Smooth muscle cell (in vitro differentiated cells): ENCODE results near the gene BMPR2. TPM values are rescaled to one million over a fixed set of nuclear protein-coding genes. Genes with fewer than 3 reads are reported as not detected.

Source experiments
- DNase-seq: peaks from one replicate; lab custom pipeline; 2025; ENCODE audit not compliant: unreplicated experiment; lab: John Stamatoyannopoulos, UW
- H2AFZ ChIP-seq: fragments of 200-600 bp; sonication (generic); 2 replicates; pipeline ENCODE4 v1.6.0; 2016; ENCODE audit warnings: antibody characterized with exemption, low read depth, mild to moderate bottlenecking
- H3F3A ChIP-seq: fragments of 200-600 bp; sonication (generic); 2 replicates; pipeline ENCODE4 v1.6.0; 2017; ENCODE audit warnings: antibody characterized with exemption, low read depth
- H3K27ac ChIP-seq: fragments of 200-600 bp; sonication (generic); 2 replicates; pipeline ENCODE4 v1.5.1; 2016; ENCODE audit warnings: low read depth, mild to moderate bottlenecking
- H3K27me3 ChIP-seq: fragments of 200-600 bp; sonication (generic); 2 replicates; pipeline ENCODE4 v1.6.1; 2016; ENCODE audit warnings: low read depth, mild to moderate bottlenecking
- H3K36me3 ChIP-seq: fragments of 200-600 bp; sonication (generic); 2 replicates; pipeline ENCODE4 v1.5.1; 2016; ENCODE audit warnings: low read depth
- H3K4me1 ChIP-seq: fragments of 200-600 bp; sonication (generic); 2 replicates; pipeline ENCODE4 v1.5.1; 2016; ENCODE audit warnings: low read depth
- H3K4me2 ChIP-seq: fragments of 200-600 bp; sonication (generic); 2 replicates; pipeline ENCODE4 v1.6.0; 2016; ENCODE audit warnings: mild to moderate bottlenecking
- H3K4me3 ChIP-seq: fragments of 200-600 bp; sonication (generic); 2 replicates; pipeline ENCODE4 v1.5.1; 2016; ENCODE audit warnings: mild to moderate bottlenecking
- H3K79me2 ChIP-seq: fragments of 200-600 bp; sonication (generic); 2 replicates; pipeline ENCODE4 v1.6.0; 2016; ENCODE audit warnings: low read depth, mild to moderate bottlenecking
- H3K9ac ChIP-seq: fragments of 200-600 bp; sonication (generic); 2 replicates; pipeline ENCODE4 v1.6.0; 2016; ENCODE audit warnings: low read depth
- H3K9me3 ChIP-seq: fragments of 200-600 bp; sonication (generic); replicated peaks from 2 replicates; pipeline ENCODE4 v1.5.1; 2016; ENCODE audit warnings: low read depth
- H4K20me1 ChIP-seq: fragments of 200-600 bp; sonication (generic); 2 replicates; pipeline ENCODE4 v1.6.0; 2016; ENCODE audit warnings: low read depth
- WGBS: methylation state at CpG from one replicate; pipeline ENCODE4 v1.1.7; 2016; ENCODE audit warnings: low lambda C conversion rate; 5-methylcytosine and 5-hydroxymethylcytosine counted together
- polyA plus RNA-seq: library from polyadenylated mRNA; unstranded; fragments of >200 nt; fragmentation: Nextera tagmentation; extraction: Ambion mirVana; gene quantifications from 2 replicates; pipeline ENCODE4 v1.2.1, GENCODE V29; 2016
- total RNA-seq: library from RNA; depleted of rRNA; stranded (reverse); fragments of >200 nt; gene quantifications from 2 replicates; pipeline ENCODE4 v1.2.3, GENCODE V29; 2014
- TF ChIP-seq, protein P1 (sequence below): fragments of 200-600 bp; sonication (generic); IDR thresholded peaks from 2 replicates; pipeline ENCODE4 v1.5.1; 2017; ENCODE audit warnings: borderline replicate concordance, mild to moderate bottlenecking, antibody characterized with exemption; ENCODE audit not compliant: insufficient read depth, poor library complexity, severe bottlenecking

The BMPR2 gene
- total and polyA plus RNA-seq, 2 experiments from 2014 or later: 21.5 to 70.9 TPM

DNA sequence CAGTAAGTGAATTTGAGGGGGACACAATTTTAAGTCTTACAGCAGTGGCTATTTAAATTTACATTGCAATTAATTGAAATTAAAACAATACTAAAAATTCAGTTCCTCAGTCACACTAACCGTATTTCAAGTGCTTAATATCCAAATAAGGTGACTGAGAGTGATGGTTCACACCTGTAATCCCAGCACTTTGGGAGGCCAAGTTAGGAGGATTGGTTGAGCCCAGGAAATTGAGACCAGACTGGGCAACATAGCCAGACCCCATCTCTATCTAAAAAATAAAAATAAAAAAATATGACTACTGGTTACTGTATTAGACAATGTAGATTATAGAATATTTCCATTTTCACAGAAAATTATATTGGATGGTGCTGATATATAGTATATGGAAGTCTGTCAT is 79.0 kb downstream of the BMPR2 start:
- Histone ChIP-seq H4K20me1 (peaks cover 96% of the 10 kb centered on the region), H3K36me3 (peaks cover 1% of the 10 kb centered on the region), H3K4me3 (no peak overlapping the region), H3K79me2 (peaks cover 99% of the 10 kb centered on the region), H2AFZ (no peak overlapping the region), H3K9me3 (no peaks in the 10 kb centered on the region), H3K27ac (no peak overlapping the region), H3F3A (peaks cover 7% of the 10 kb centered on the region), H3K9ac (no peak overlapping the region), H3K27me3 (no peaks in the 10 kb centered on the region), H3K4me1 (no peaks in the 10 kb centered on the region), H3K4me2 (no peak overlapping the region)
- TF ChIP-seq, protein P1, sequence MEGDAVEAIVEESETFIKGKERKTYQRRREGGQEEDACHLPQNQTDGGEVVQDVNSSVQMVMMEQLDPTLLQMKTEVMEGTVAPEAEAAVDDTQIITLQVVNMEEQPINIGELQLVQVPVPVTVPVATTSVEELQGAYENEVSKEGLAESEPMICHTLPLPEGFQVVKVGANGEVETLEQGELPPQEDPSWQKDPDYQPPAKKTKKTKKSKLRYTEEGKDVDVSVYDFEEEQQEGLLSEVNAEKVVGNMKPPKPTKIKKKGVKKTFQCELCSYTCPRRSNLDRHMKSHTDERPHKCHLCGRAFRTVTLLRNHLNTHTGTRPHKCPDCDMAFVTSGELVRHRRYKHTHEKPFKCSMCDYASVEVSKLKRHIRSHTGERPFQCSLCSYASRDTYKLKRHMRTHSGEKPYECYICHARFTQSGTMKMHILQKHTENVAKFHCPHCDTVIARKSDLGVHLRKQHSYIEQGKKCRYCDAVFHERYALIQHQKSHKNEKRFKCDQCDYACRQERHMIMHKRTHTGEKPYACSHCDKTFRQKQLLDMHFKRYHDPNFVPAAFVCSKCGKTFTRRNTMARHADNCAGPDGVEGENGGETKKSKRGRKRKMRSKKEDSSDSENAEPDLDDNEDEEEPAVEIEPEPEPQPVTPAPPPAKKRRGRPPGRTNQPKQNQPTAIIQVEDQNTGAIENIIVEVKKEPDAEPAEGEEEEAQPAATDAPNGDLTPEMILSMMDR: no peak
- WGBS: 97% methylated on average over 1 of the region's 1 CpG
- DNase-seq: no peak

DNA sequence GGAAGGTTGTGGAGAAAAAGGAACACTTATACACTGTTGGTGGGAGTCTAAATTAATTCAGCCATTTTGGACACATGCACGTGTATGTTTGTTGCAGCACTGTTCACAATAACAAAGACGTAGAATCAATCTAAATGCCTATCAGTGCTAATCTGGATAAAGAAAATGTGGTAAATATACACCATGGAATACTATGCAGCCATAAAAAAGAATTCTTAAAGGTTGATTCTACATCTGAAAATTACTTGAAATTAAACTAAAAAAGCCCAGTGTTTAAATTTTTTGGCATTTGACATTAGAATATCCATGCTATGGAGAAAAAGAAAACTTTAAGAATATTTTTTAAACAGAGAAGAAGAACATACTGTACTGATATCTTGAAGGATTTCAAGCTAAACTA is 84.0 kb downstream of the BMPR2 start:
- Histone ChIP-seq H3K27ac (no peak overlapping the region), H3K4me3 (no peak overlapping the region), H3K9me3 (no peaks in the 10 kb centered on the region), H3K27me3 (no peaks in the 10 kb centered on the region), H2AFZ (no peak overlapping the region), H3K4me2 (no peak overlapping the region), H4K20me1 (peaks cover 95% of the 10 kb centered on the region), H3F3A (peaks cover 3% of the 10 kb centered on the region), H3K36me3 (peaks cover 5% of the 10 kb centered on the region), H3K79me2 (peaks cover 100% of the 10 kb centered on the region), H3K9ac (no peak overlapping the region), H3K4me1 (no peaks in the 10 kb centered on the region)
- WGBS: 98% methylated on average over 2 of the region's 2 CpGs
- no peak for DNase-seq
- TF ChIP-seq, protein P1: no peak

DNA sequence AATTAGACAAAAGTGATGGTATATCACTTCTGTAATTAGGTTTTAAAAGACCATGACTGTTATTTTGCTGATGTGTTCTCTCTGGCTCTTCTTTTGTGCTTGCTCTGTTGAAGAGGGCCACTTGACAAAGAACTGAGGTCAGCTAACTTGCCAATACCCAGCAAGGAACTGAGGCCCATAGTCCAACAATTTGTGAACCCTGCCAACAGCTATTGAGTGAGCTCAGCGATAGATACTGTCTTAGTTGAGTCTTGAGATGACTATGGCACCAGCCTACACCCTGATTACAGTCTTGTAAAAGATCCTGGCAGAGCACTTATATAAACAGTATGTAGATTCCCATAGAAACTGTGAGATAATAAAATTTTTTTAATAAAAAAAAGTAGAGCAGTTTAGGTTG is 103.0 kb downstream of the BMPR2 start:
- no peak overlapping the region for H3K4me2 ChIP-seq
- H3K4me3 ChIP-seq: no peak overlapping the region
- H4K20me1 ChIP-seq: peaks cover 57% of the 10 kb centered on the region
- H3K27me3 ChIP-seq: no peaks in the 10 kb centered on the region
- H3K27ac ChIP-seq: no peak overlapping the region
- H3K4me1 ChIP-seq: no peaks in the 10 kb centered on the region
- H3F3A ChIP-seq: no peaks in the 10 kb centered on the region
- H3K79me2 ChIP-seq: peaks cover 59% of the 10 kb centered on the region
- TF ChIP-seq, protein P1: no peak
- no peaks in the 10 kb centered on the region for H3K9me3 ChIP-seq
- H3K36me3 ChIP-seq: peaks cover 7% of the 10 kb centered on the region
- no peak for DNase-seq
- H3K9ac ChIP-seq: no peak overlapping the region
- H2AFZ ChIP-seq: no peak overlapping the region
- 57% methylated on average over 1 of the region's 1 CpG for WGBS

DNA sequence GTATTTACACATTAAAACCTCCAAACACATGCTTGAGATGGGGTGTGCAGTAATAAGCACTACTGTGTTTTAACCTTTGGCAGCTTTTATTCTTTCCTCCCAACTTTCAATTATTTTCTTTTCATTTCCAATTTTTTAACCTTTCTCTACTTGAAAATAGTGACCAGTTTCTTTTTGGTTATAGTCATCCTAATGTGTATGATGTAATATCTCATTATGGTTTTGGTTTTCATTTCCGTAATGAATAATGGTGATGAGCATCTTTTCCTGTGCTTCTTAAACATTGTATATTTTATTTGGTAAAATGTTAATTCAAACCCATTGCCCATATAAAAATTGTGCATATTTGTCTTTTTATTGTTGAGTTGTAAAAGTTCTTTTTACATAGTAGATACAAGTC is 103.5 kb downstream of the BMPR2 start:
- H3K79me2 ChIP-seq: peaks cover 54% of the 10 kb centered on the region
- H3K4me2 ChIP-seq: no peak overlapping the region
- H3K9ac ChIP-seq: no peak overlapping the region
- no peak overlapping the region for H3K27ac ChIP-seq
- DNase-seq: no peak
- no peak overlapping the region for H2AFZ ChIP-seq
- H3K36me3 ChIP-seq: peaks cover 7% of the 10 kb centered on the region
- H3K9me3 ChIP-seq: no peaks in the 10 kb centered on the region
- no peaks in the 10 kb centered on the region for H3K4me1 ChIP-seq
- 94% methylated on average over 1 of the region's 1 CpG for WGBS
- H4K20me1 ChIP-seq: peaks cover 52% of the 10 kb centered on the region
- TF ChIP-seq, protein P1: no peak
- H3K27me3 ChIP-seq: no peaks in the 10 kb centered on the region
- H3K4me3 ChIP-seq: no peak overlapping the region
- no peaks in the 10 kb centered on the region for H3F3A ChIP-seq
